H1 (cell line): ENCODE results near the gene SLC35A2. TPM values are rescaled to one million over a fixed set of nuclear protein-coding genes. Genes with fewer than 3 reads are reported as not detected.

ENCODE experiments used
- ATF2 ChIP-seq: IDR thresholded peaks from 2 replicates; pipeline ENCODE4 v1.6.1; 2012; ENCODE audit warnings: low read length, inconsistent platforms
- CEBPB ChIP-seq: IDR thresholded peaks from 2 replicates; pipeline ENCODE4 v1.6.1; 2012; ENCODE audit warnings: low read depth, low read length
- HDAC6 ChIP-seq: IDR thresholded peaks from one replicate; pipeline ENCODE4 v1.7.1; 2012; ENCODE audit warnings: low read depth, mild to moderate bottlenecking, inconsistent platforms, low read length, moderate library complexity
- polyA plus RNA-seq, 7 experiments: library from polyadenylated mRNA; depleted of rRNA in 3 of 7; stranded (reverse) in 5 of 7; unstranded in 2 of 7; fragments of >200 nt in 5 of 7; fragments of 200-250 nt in 2 of 7; gene quantifications; 1 replicate in 5 of 7; 2 replicates in 1 of 7; 4 replicates in 1 of 7; pipeline versions ENCODE4 v1.2.1 to v1.2.3, GENCODE V29; 2011 to 2013; ENCODE audit warnings: missing spikeins in 2 of 7, mixed read lengths in 2 of 7
- total RNA-seq: library from RNA; stranded (reverse); fragmentation: NEBNext Ultra II Directional; extraction: Animal tissue kit (Norgen Biotek cat#: 25700); gene quantifications from 2 replicates; pipeline ENCODE4 v1.2.1, GENCODE V29; 2021
- TF ChIP-seq, protein P1 (sequence below), 3 experiments: IDR thresholded peaks; 1 replicate in 2 of 3; 2 replicates in 1 of 3; pipeline versions ENCODE4 v1.5.1 to v1.6.1; 2011; ENCODE audit warnings: low read length in 3 of 3, mild to moderate bottlenecking in 3 of 3, inconsistent platforms in 2 of 3, low read depth in 1 of 3, moderate library complexity in 1 of 3; ENCODE audit not compliant: insufficient read depth in 1 of 3; ENCODE audit errors: control extremely low read depth in 1 of 3
- TF ChIP-seq, protein P2 (sequence below): IDR thresholded peaks from 2 replicates; pipeline ENCODE4 v1.6.1; 2011; ENCODE audit warnings: low read depth, mild to moderate bottlenecking, low read length; ENCODE audit not compliant: insufficient read depth

The SLC35A2 gene
- total and polyA plus RNA-seq, 2 of the 8 experiments (the other 6 are each of a cell fraction or from before 2014, with no cell fraction given): 21.4 to 48.3 TPM

DNA sequence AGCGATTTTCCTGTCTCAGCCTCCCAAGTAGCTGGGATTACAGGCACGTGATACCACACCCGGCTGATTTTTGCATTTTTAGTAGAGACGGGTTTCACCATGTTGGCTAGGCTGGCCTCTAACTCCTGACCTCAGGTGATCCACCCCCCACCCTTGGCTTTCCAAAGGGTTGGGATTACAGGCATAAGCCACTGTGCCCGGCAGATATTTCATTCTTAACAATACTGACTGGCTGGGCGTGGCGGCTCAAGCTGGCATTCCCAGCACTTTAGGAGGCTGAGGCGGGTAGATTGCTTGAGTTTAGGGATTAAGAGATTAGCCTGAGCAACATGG is 12.4 kb downstream of the SLC35A2 start (continued):
- TF ChIP-seq, protein P1, sequence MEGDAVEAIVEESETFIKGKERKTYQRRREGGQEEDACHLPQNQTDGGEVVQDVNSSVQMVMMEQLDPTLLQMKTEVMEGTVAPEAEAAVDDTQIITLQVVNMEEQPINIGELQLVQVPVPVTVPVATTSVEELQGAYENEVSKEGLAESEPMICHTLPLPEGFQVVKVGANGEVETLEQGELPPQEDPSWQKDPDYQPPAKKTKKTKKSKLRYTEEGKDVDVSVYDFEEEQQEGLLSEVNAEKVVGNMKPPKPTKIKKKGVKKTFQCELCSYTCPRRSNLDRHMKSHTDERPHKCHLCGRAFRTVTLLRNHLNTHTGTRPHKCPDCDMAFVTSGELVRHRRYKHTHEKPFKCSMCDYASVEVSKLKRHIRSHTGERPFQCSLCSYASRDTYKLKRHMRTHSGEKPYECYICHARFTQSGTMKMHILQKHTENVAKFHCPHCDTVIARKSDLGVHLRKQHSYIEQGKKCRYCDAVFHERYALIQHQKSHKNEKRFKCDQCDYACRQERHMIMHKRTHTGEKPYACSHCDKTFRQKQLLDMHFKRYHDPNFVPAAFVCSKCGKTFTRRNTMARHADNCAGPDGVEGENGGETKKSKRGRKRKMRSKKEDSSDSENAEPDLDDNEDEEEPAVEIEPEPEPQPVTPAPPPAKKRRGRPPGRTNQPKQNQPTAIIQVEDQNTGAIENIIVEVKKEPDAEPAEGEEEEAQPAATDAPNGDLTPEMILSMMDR (IDR thresholded peaks at IDR 0.05; ENCODE audit: control extremely low read depth in 1 of 3, insufficient read depth in 1 of 3, low read depth in 1 of 3, low read length in 3 of 3): no peak
- TF ChIP-seq, protein P2, sequence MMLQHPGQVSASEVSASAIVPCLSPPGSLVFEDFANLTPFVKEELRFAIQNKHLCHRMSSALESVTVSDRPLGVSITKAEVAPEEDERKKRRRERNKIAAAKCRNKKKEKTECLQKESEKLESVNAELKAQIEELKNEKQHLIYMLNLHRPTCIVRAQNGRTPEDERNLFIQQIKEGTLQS: no peak
- no peak for TF ChIP-seq ATF2
- no peak for TF ChIP-seq CEBPB
- TF ChIP-seq HDAC6: no peak
- TF ChIP-seq, all 59 proteins: peak for 0
